AG10803 (cell line): ENCODE data around the gene NTMT1.

ENCODE experiments used
- DNase-seq: peaks from one replicate; pipeline ENCODE4 v3.0.0; 2010; ENCODE audit warnings: low read depth
- H3K4me3 ChIP-seq: 2 replicates; pipeline ENCODE4 v1.5.1; 2011; ENCODE audit warnings: mild to moderate bottlenecking, low read length, control low read depth
- TF ChIP-seq, protein P1 (sequence below): conservative IDR thresholded peaks from 2 replicates; pipeline ENCODE4 v1.5.1; 2011; ENCODE audit warnings: mild to moderate bottlenecking, low read length, control low read depth, inconsistent platforms

Gene NTMT1

DNA sequence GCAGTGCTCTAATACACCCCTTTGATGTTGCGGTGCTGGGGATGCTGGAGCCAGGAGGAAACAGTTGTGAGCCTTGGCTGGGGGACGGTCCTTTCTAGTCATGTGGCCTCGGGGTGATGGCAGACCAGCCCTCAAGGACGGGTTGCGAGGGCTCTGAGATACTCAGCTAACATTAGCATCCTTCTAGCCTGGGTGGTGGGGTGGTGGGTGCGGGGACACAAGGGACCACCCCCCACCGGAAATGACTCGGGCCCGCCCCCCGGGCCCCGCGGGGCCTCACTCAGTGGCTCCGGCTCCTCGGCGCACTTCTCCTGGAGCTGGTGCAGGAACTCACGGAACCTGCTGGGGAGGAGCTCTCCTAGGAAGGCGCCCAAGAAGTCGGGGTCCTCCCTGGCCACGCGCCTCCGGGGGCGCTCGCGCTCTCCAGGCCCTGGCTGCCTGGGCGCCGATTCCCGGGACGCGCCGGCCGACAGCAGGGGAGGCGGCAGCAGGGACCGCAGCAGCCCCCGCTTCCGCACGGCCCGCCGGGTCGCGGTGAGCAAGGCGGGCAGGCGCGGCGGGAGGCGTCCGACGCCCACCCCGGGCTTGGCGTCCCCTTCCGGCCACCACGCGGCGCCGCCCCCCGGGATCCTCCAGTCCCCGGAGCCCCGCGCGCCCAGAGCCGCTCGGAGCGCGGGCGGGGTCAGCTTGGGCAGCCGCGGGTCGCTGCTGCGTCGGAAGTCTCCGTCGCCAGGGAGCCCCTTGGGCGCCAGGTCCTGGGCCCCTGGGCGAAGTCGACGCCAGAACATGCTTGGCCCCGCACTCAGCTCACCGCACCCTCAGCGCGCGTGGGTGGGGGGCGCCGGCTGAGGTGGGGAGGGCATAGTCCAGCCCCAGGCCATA, 5.9 kb upstream of the NTMT1 start:
- H3K4me3 ChIP-seq, result peak overlapping the region; percentile 58
- DNase-seq, result peak; percentile 33
- TF ChIP-seq, protein P1, sequence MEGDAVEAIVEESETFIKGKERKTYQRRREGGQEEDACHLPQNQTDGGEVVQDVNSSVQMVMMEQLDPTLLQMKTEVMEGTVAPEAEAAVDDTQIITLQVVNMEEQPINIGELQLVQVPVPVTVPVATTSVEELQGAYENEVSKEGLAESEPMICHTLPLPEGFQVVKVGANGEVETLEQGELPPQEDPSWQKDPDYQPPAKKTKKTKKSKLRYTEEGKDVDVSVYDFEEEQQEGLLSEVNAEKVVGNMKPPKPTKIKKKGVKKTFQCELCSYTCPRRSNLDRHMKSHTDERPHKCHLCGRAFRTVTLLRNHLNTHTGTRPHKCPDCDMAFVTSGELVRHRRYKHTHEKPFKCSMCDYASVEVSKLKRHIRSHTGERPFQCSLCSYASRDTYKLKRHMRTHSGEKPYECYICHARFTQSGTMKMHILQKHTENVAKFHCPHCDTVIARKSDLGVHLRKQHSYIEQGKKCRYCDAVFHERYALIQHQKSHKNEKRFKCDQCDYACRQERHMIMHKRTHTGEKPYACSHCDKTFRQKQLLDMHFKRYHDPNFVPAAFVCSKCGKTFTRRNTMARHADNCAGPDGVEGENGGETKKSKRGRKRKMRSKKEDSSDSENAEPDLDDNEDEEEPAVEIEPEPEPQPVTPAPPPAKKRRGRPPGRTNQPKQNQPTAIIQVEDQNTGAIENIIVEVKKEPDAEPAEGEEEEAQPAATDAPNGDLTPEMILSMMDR, result peak; percentile 25; the same call in 1 of the 2 replicates

DNA sequence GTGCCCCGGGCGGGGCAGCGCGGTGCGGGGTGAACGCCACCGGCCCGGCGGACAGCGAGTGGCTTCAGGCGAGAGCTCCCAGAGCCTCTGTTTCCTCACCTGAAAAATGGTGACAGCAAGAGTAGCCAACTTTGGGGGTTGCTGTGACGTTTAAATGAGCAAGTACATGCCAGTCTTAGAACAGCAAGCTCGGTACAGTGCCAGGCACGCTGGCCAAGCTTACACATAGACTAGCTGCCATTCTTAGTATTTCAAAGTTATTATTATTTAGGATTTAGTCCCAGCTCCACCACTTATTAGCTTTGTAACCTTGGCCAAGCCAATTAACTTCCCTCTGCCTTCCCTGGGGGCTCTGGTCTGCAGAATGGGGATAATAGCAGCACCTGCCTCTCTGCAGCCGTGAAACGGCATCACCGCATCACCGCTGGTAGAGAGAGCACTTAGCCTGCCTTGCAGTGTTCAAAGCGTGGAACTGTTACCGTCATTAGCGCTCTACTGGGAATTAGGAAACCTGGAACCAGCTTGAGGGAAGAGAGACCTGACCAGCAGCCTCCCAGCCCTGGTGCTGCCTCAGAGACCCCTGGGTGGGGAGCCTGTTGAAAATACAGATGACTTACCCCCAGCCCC, 5.2 kb upstream of the NTMT1 start, which contains the start of gene C9orf50:
TSS of gene C9orf50 (minus strand) at position 433 of the 627 bp plus-strand sequence. CDS start 527 bp downstream, outside the sequence.
- DNase-seq, result no peak
- H3K4me3 ChIP-seq, result peak within 1 kb of the TSS; percentile 58
- TF ChIP-seq, protein P1, result no peak

DNA sequence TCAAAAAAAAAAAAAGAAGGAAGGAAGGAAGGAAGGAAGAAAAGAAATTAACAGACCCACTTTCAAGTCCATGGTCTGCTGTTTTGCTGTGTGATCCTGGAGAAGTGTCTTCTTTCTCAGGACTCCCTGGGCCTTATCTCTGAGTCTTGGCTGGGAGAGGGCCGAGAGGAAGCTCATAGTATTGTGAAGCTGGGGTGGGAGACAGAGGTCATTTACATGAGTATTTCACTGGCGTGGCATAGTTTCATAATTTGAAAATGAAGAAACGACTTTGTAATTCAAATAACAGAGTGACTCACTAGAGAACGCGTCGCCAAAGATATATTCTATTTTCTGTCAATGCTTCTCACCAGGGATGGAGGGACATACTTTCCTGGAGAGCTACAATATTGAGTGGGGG, 2.6 kb upstream of the NTMT1 start:
- no peak overlapping the region for H3K4me3 ChIP-seq
- TF ChIP-seq, protein P1, result no peak

DNA sequence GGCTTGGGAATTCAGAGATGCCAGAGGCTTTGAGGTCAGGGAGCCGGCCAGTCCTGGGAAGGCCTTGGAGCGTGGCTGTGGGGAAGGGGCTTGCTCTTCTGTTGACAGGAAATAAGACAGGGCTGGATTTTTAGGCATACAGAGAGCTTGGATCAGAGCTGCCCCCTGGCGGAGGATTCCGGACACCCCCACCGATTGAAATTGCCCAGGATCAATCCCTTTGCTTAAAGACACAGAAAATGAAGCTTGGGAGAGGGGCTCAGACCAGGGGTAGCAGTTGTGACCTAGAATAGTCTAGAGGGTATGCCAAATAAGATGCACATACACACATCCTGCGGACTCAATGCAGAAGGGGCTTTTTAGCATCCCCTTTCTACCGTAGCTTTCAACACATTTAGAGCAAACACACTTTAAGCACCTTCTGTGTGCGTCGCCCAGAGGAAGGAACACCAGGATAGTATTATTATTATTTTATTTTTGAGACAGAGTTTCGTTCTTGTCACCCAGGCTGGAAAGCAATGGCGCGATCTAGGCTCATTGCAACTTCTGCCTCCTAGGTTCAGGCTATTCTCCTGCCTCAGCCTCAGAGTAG, 1.7 kb upstream of the NTMT1 start:
- TF ChIP-seq, protein P1, result peak; percentile 85
- H3K4me3 ChIP-seq, result no peak overlapping the region
- peak; percentile 43 for DNase-seq

More for the DNA sequence above, 2.6 kb upstream of the NTMT1 start:
- DNase-seq, result peak; percentile 58

DNA sequence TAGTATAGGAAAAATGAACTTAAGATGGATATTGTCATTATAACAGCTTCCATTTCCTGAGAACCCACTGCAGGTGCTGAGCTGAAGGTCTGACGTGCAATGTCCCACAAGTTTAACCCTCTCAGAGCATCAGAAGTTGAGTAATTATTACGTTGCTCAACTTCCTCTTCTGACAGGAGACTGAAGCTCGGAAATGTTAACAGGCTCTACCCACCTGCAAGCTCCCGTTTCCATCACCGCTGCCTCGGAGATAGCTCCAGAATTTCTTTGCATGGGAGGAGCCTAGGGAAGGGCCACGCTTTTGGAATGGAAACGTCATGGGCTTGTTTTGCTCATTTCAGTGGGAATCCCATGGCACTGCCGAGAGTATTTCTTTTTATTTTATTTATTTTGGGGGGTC, 1.0 kb upstream of the NTMT1 start:
- H3K4me3 ChIP-seq, result no peak overlapping the region; the same call in 1 of the 2 replicates
- TF ChIP-seq, protein P1, result no peak
- DNase-seq, result no peak

DNA sequence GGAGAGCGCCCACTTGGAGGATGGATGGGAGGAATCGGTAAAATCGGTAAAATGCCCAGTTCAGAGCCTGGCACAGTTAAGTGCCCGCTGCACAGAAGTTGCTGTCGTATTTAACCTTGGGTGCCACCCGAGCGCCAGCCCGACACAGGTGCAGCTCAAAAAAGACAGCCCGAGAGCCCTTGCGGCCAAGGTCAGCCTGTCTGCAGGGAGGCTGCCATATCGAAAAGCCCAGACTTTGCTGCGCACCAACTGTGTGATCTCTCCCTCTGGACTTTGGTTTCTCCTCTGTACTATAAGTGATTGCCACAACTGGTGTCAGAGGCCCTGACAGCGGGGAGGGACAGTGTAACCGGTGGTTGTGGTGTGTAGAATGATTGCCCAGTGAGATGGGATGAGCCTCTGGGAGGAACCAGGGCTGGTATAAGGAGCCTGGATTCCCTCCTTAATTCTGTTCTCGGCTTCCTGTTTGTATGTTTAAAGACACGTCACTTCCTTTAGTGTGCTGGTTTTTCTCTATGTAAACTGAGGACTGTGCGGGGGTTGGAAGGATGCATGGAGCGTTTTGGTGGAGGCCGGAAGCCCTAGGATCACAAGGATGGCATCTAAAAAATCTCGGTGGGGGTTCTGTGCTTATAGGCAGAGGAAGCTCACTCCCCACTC, 792 bp downstream of the NTMT1 start:
- H3K4me3 ChIP-seq, result peak overlapping the region; percentile 94
- TF ChIP-seq, protein P1, result no peak
- peak; percentile 83 for DNase-seq
